Transverse colon (tissue), 4 donors: ENCODE measurements around the gene ELAPOR2.

ENCODE experiments used
- EP300 ChIP-seq: sonication (generic); formaldehyde crosslinking; IDR thresholded peaks from one replicate; pipeline ENCODE4 v1.6.1; 2017; ENCODE audit warnings: antibody characterized with exemption, low read depth
- POLR2A ChIP-seq: fragments of 450-650 bp; IDR thresholded peaks from one replicate; pipeline ENCODE4 v1.6.1; 2016; ENCODE audit warnings: antibody characterized with exemption, mild to moderate bottlenecking, moderate library complexity
- POLR2AphosphoS5 ChIP-seq, 3 donors: sonication (generic); formaldehyde crosslinking; IDR thresholded peaks; one replicate each; pipeline ENCODE4 v1.6.1; 2016; ENCODE audit warnings: antibody characterized with exemption in 3 of 3
- TF ChIP-seq, protein P1 (sequence below), 5 experiments: fragments of 200-600 bp in 3 of 5; fragments of 450-650 bp in 2 of 5; sonication (generic) in 3 of 5; IDR thresholded peaks; 1 replicate in 2 of 5; 2 replicates in 3 of 5; pipeline ENCODE4 v1.5.1; 2016 to 2017; ENCODE audit warnings: antibody characterized with exemption in 5 of 5, inconsistent platforms in 3 of 5, mild to moderate bottlenecking in 2 of 5, moderate library complexity in 1 of 5

DNA sequence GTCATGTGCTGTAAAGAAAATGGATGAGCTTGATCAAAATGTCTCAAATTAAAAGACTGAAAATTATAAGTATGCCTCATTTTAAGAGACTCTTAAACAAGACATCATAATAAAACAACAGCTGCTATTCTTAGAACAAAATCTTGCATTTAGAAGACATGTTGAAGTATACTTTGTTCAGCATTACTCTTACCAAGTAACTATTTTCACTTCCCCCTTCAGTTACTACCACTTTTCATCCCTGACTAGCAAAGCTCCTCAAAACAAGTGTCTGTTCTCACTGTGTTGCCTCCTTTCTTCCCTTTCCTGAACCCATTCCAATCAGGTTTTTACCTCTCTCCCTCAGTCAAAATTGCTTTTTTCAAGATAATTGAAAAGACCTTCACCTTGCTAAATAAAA is 31.6 kb downstream of the ELAPOR2 start:
- TF ChIP-seq, protein P1, sequence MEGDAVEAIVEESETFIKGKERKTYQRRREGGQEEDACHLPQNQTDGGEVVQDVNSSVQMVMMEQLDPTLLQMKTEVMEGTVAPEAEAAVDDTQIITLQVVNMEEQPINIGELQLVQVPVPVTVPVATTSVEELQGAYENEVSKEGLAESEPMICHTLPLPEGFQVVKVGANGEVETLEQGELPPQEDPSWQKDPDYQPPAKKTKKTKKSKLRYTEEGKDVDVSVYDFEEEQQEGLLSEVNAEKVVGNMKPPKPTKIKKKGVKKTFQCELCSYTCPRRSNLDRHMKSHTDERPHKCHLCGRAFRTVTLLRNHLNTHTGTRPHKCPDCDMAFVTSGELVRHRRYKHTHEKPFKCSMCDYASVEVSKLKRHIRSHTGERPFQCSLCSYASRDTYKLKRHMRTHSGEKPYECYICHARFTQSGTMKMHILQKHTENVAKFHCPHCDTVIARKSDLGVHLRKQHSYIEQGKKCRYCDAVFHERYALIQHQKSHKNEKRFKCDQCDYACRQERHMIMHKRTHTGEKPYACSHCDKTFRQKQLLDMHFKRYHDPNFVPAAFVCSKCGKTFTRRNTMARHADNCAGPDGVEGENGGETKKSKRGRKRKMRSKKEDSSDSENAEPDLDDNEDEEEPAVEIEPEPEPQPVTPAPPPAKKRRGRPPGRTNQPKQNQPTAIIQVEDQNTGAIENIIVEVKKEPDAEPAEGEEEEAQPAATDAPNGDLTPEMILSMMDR (IDR thresholded peaks at IDR 0.05) = no peak
- TF ChIP-seq POLR2A (no peak), POLR2AphosphoS5 (IDR thresholded peaks at IDR 0.05) (no peak), EP300 (no peak)
